CD4-positive, alpha-beta T cell (primary cell): ENCODE results near the gene SART1. TPM values are rescaled to one million over a fixed set of nuclear protein-coding genes. Genes with fewer than 3 reads are reported as not detected.

Experiments
- ATAC-seq: fragments of 200-7000 bp; cut with Tn5 transposase; one replicate; pipeline ENCODE4 v1.10.0; 2022; ENCODE audit warnings: mild to moderate bottlenecking; ENCODE audit not compliant: poor library complexity
- CTCF ChIA-PET: fragments of 350-600 bp; sonication (Branson Sonifier 250); formaldehyde crosslinking; loops from one replicate; lab custom pipeline; 2021; ENCODE audit warnings: antibody characterized with exemption, inconsistent platforms; lab: Charles Lee
- POLR2A ChIA-PET: fragments of 350-600 bp; sonication (Branson Sonifier 250); formaldehyde crosslinking; loops from one replicate; lab custom pipeline; 2021; ENCODE audit warnings: antibody characterized with exemption, inconsistent platforms; lab: Charles Lee
- DNase-seq, 14 experiments: peaks; one replicate each; pipeline ENCODE4 v3.0.0-alpha.2; 2013 to 2020; ENCODE audit warnings: mixed read lengths in 2 of 14
- H3K27ac ChIP-seq, 2 donors: one replicate each; pipeline versions ENCODE4 v1.5.1 to v1.7.0; 2013; ENCODE audit warnings: low read length in 2 of 2, low read depth in 1 of 2, mild to moderate bottlenecking in 1 of 2
- H3K27me3 ChIP-seq, 2 experiments: 1 replicate in 1 of 2; 2 replicates in 1 of 2; pipeline versions ENCODE4 v1.6.1 to v1.7.0; 2013; ENCODE audit warnings: low read length in 2 of 2, control low read depth in 1 of 2, mild to moderate bottlenecking in 1 of 2, moderate library complexity in 1 of 2; ENCODE audit not compliant: insufficient read depth in 2 of 2, control insufficient read depth in 1 of 2
- H3K36me3 ChIP-seq: one replicate; pipeline ENCODE4 v1.6.1; 2013; ENCODE audit warnings: low read length, control low read depth; ENCODE audit not compliant: insufficient read depth
- H3K4me1 ChIP-seq: one replicate; pipeline ENCODE4 v1.6.1; 2013; ENCODE audit warnings: low read length, control low read depth; ENCODE audit not compliant: insufficient read depth
- H3K4me3 ChIP-seq: one replicate; pipeline ENCODE4 v1.5.1; 2013; ENCODE audit warnings: mild to moderate bottlenecking, low read length, moderate library complexity
- H3K9me3 ChIP-seq, 2 experiments: 1 replicate in 1 of 2; 2 replicates in 1 of 2; pipeline versions ENCODE4 v1.6.1 to v1.7.0; 2013; ENCODE audit warnings: low read length in 2 of 2, mild to moderate bottlenecking in 2 of 2, control low read depth in 1 of 2, moderate library complexity in 1 of 2; ENCODE audit not compliant: control insufficient read depth in 1 of 2, insufficient read depth in 1 of 2
- H3K27ac Mint-ChIP-seq: one replicate; pipeline ENCODE4 v1.8.0; 2020; ENCODE audit warnings: mixed read lengths
- H3K27me3 Mint-ChIP-seq: one replicate; pipeline ENCODE4 v1.8.0; 2021; ENCODE audit warnings: mixed read lengths
- H3K36me3 Mint-ChIP-seq: one replicate; pipeline ENCODE4 v1.8.0; 2021; ENCODE audit warnings: low read depth, mixed read lengths
- H3K4me1 Mint-ChIP-seq: one replicate; pipeline ENCODE4 v1.8.0; 2021; ENCODE audit warnings: low read depth, mixed read lengths
- H3K4me3 Mint-ChIP-seq: one replicate; pipeline ENCODE4 v1.8.0; 2020; ENCODE audit warnings: mild to moderate bottlenecking, mixed read lengths
- H3K9me3 Mint-ChIP-seq: one replicate; pipeline ENCODE4 v1.8.0; 2020; ENCODE audit warnings: mixed read lengths
- CTCF ChIP-seq: fragments of 200-600 bp; IDR thresholded peaks from one replicate; pipeline ENCODE4 v1.8.0; 2022; ENCODE audit warnings: antibody characterized with exemption, mild to moderate bottlenecking
- intact Hi-C, 2 experiments: fragments of 100-400 bp; cut with DNase I in 1 of 2; cut with micrococcal nuclease in 1 of 2; formaldehyde crosslinking; loops; one replicate each; pipeline versions ENCODE4 v1.15.1 to v1.9.0; 2023 to 2025; cut with DNase I, micrococcal nuclease
- total RNA-seq, 174 experiments: library from RNA in 2 of 174; stranded (reverse) in 2 of 174; gene quantifications; one replicate each; pipeline ENCODE4 v1.2.3 and lab custom pipeline; 2021 to 2026

The SART1 gene
- total RNA-seq, 2 experiments from 2014 or later: 78.6 to 80.2 TPM

- intact Hi-C loops: no loop called here
- H3K4me3 Mint-ChIP-seq: peak overlapping the region; percentile 38
- DNase-seq: peak in 1 of 14 experiments; percentile 32
- peaks cover 34% of the 10 kb centered on the region for H3K4me1 Mint-ChIP-seq
- Histone ChIP-seq H3K9me3 (no peaks in the 10 kb centered on the region), H3K4me1 (peaks cover 48% of the 10 kb centered on the region), H3K36me3 (peaks cover 45% of the 10 kb centered on the region), H3K27me3 (no peaks in the 10 kb centered on the region), H3K4me3 (peak overlapping the region; percentile 84), H3K27ac (no peak overlapping the region)
- CTCF ChIA-PET: interaction anchor here (4.2 kb wide), 1 partner anchor 33 kb away, joined by 16 read pairs; the partner anchor contains the start of gene FIBP
- no peaks in the 10 kb centered on the region for H3K27me3 Mint-ChIP-seq
- H3K9me3 Mint-ChIP-seq: no peaks in the 10 kb centered on the region
- H3K27ac Mint-ChIP-seq: no peak overlapping the region
- POLR2A ChIA-PET: interaction anchor here (6.6 kb wide), 1 partner anchor 31 kb away, joined by 104 read pairs; the partner anchor contains the start of genes CCDC85B and FIBP
- peaks cover 48% of the 10 kb centered on the region for H3K36me3 Mint-ChIP-seq
- ATAC-seq: no peak
- no peak for TF ChIP-seq CTCF
Measured at GRCh38 chr11:65921033-65921555, 40.4 kb upstream of the SART1 start.

GRCh38 chr11:65921876-65922275, 39.7 kb upstream of the SART1 start:
- POLR2A ChIA-PET: interaction anchor here (6.6 kb wide), 1 partner anchor 32 kb away, joined by 104 read pairs; the partner anchor contains the start of genes CCDC85B and FIBP
- H3K4me1 Mint-ChIP-seq: peaks cover 27% of the 10 kb centered on the region
- peak overlapping the region; percentile 50 for H3K4me3 Mint-ChIP-seq

GRCh38 chr11:65922565-65922964, 39.0 kb upstream of the SART1 start:
- ATAC-seq: no peak
- no peaks in the 10 kb centered on the region for H3K27me3 ChIP-seq
- Mint-ChIP-seq H3K4me1 (peaks cover 28% of the 10 kb centered on the region), H3K27ac (peak overlapping the region; percentile 44), H3K9me3 (no peaks in the 10 kb centered on the region), H3K36me3 (peaks cover 36% of the 10 kb centered on the region), H3K27me3 (no peaks in the 10 kb centered on the region), H3K4me3 (peak overlapping the region; percentile 55)
- TF ChIP-seq CTCF: no peak
- no peaks in the 10 kb centered on the region for H3K9me3 ChIP-seq
- peaks cover 42% of the 10 kb centered on the region for H3K4me1 ChIP-seq
- intact Hi-C loops: no loop called here
- H3K36me3 ChIP-seq: peaks cover 32% of the 10 kb centered on the region
- H3K4me3 ChIP-seq: no peak overlapping the region
- ChIA-PET POLR2A (interaction anchor here (6.6 kb wide), 1 partner anchor 33 kb away, joined by 104 read pairs; the partner anchor contains the start of genes CCDC85B and FIBP), CTCF (interaction anchor here (1.0 to 4.2 kb wide), 3 partner anchors 34 to 66 kb away, joined by 3 to 16 read pairs (median 4); partner anchors contain the start of gene FIBP)
- no peak overlapping the region for H3K27ac ChIP-seq
- no peak for DNase-seq

More at GRCh38 chr11:65921876-65922275, 39.7 kb upstream of the SART1 start:
- DNase-seq: no peak
- Histone ChIP-seq H3K27ac (no peak overlapping the region), H3K36me3 (peaks cover 38% of the 10 kb centered on the region), H3K9me3 (no peaks in the 10 kb centered on the region), H3K27me3 (no peaks in the 10 kb centered on the region), H3K4me3 (no peak overlapping the region), H3K4me1 (peaks cover 42% of the 10 kb centered on the region)
- H3K27me3 Mint-ChIP-seq: no peaks in the 10 kb centered on the region
- H3K27ac Mint-ChIP-seq: peak overlapping the region; percentile 44
- intact Hi-C loops: no loop called here
- ATAC-seq: no peak
- CTCF ChIA-PET: interaction anchor here (4.2 kb wide), 1 partner anchor 33 kb away, joined by 16 read pairs; the partner anchor contains the start of gene FIBP
- no peaks in the 10 kb centered on the region for H3K9me3 Mint-ChIP-seq
- H3K36me3 Mint-ChIP-seq: peaks cover 41% of the 10 kb centered on the region
- TF ChIP-seq CTCF: no peak
